Measurements from ENCODE around the gene IL1RN. TPM values are rescaled to one million over a fixed set of nuclear protein-coding genes. Genes with fewer than 3 reads are reported as not detected.

Gene IL1RN
- total and polyA plus RNA-seq, 10 of the 15 experiments (the other 5 are each of a cell fraction or from before 2014, with no cell fraction given) = 0.04 TPM; not detected in 7

GRCh38 chr2:113131352-113132185 is 4.2 kb downstream of the IL1RN start:
- ChIA-PET POLR2A (no interaction called here), SMC1A (ENCODE audit: uncharacterized antibody, unreplicated experiment) (interaction anchor here (0.9 kb wide), 1 partner anchor 72 kb away, joined by 5 read pairs; no protein-coding TSS in a partner anchor), RAD21 (ENCODE audit: unreplicated experiment) (no interaction called here), CTCF (interaction anchor here (1.3 kb wide), 1 partner anchor 51 kb away, joined by 4 read pairs; no protein-coding TSS in a partner anchor)
- Histone ChIP-seq H3K27ac (ENCODE audit: control insufficient read depth, insufficient read depth) (no peak overlapping the region), H2AFZ (ENCODE audit: control insufficient read depth, low read depth, low read length) (no peak overlapping the region), H3K4me3 (no peak overlapping the region), H3K27me3 (replicated peaks in 1 of 2; ENCODE audit: control insufficient read depth in 2 of 2, insufficient read depth in 2 of 2, low read length in 1 of 2) (no peaks in the 10 kb centered on the region; a peak in 1 of 4 replicates), H3K9ac (ENCODE audit: control insufficient read depth, insufficient read depth, low read length) (no peak overlapping the region), H3K4me1 (ENCODE audit: control insufficient read depth, insufficient read depth, low read length) (no peaks in the 10 kb centered on the region), H3K36me3 (ENCODE audit: control insufficient read depth in 2 of 2, insufficient read depth in 2 of 2, low read length in 1 of 2) (no peaks in the 10 kb centered on the region), H3K9me3 (replicated peaks; ENCODE audit: control insufficient read depth, insufficient read depth, low read length) (no peaks in the 10 kb centered on the region), H3K4me2 (ENCODE audit: control insufficient read depth, insufficient read depth) (no peak overlapping the region), H4K20me1 (ENCODE audit: control insufficient read depth, insufficient read depth) (no peaks in the 10 kb centered on the region), H3K79me2 (ENCODE audit: control insufficient read depth, insufficient read depth, low read length) (no peaks in the 10 kb centered on the region)
- TF ChIP-seq USF1 (IDR thresholded peaks at IDR 0.05; ENCODE audit: borderline replicate concordance, extremely low read length, insufficient read depth, low read depth, low read length) (peak; percentile 23), ATF2 (IDR thresholded peaks at IDR 0.05; ENCODE audit: low read length) (no peak)
- 60% methylated on average over 7 of the region's 7 CpGs for WGBS (ENCODE audit: insufficient coverage, insufficient replicate concordance, low lambda C conversion rate, missing lambda C conversion rate)
- in situ Hi-C loops (cut with MboI) = no loop called here
- BruUV-seq (replicated peaks) = no TSS peak
- intact Hi-C loops (cut with micrococcal nuclease; ENCODE audit: unreplicated experiment) = no loop called here
- DNase-seq (ENCODE audit: low read depth, low spot score) = no peak
- no peak for FAIRE-seq
- ATAC-seq = no peak

Measured in GM12878 (cell line).